Upper lobe of right lung (tissue), 1 donor: Measurements from ENCODE around the gene ERFE. TPM values are rescaled to one million over a fixed set of nuclear protein-coding genes. Genes with fewer than 3 reads are reported as not detected.
A peak's percentile ranks its signal among the peaks of the same experiment; 100 is the strongest.

Source experiments
- ATAC-seq: fragments of 200-7000 bp; cut with Tn5 transposase; one replicate; pipeline ENCODE4 v1.9.1; 2020; ENCODE audit warnings: mild to moderate bottlenecking, moderate library complexity
- DNase-seq: peaks from one replicate; pipeline ENCODE4 v3.0.0-alpha.2; 2020
- H3K27ac ChIP-seq: fragments of 200-600 bp; one replicate; pipeline ENCODE4 v1.8.0; 2022
- H3K27me3 ChIP-seq: fragments of 200-600 bp; one replicate; pipeline ENCODE4 v1.8.0; 2022; ENCODE audit warnings: mild to moderate bottlenecking
- H3K36me3 ChIP-seq: fragments of 200-600 bp; one replicate; pipeline ENCODE4 v1.8.0; 2022
- H3K4me1 ChIP-seq: fragments of 200-600 bp; one replicate; pipeline ENCODE4 v1.8.0; 2022
- H3K4me3 ChIP-seq: fragments of 200-600 bp; one replicate; pipeline ENCODE4 v1.8.0; 2022; ENCODE audit warnings: mild to moderate bottlenecking
- H3K9me3 ChIP-seq: fragments of 200-600 bp; one replicate; pipeline ENCODE4 v1.8.0; 2022
- CTCF ChIP-seq: fragments of 200-600 bp; IDR thresholded peaks from one replicate; pipeline ENCODE4 v1.8.0; 2022; ENCODE audit warnings: antibody characterized with exemption
- intact Hi-C: fragments of 100-400 bp; cut with DNase I; formaldehyde crosslinking; loops from one replicate; pipeline ENCODE4 v1.11.0; 2022
- total RNA-seq: library from RNA; stranded (reverse); fragmentation: NEBNext Ultra II Directional; extraction: Animal tissue kit (Norgen Biotek cat#: 25700); gene quantifications from one replicate; pipeline ENCODE4 v1.2.1, GENCODE V29; 2021
- donor health status: DM: no; HTN: yes; CAD: no; lungs with severe emphysema.

Gene ERFE
- total RNA-seq, 1 donor from 2014 or later: not detected

GRCh38 chr2:238171575-238172187 lies 12.9 kb downstream of the ERFE start:
- ATAC-seq: no peak
- H3K36me3 ChIP-seq: peaks cover 81% of the 10 kb centered on the region
- no peak for TF ChIP-seq CTCF
- H3K27me3 ChIP-seq: no peaks in the 10 kb centered on the region
- H3K4me1 ChIP-seq: peaks cover 19% of the 10 kb centered on the region
- H3K27ac ChIP-seq: no peak overlapping the region
- no peak overlapping the region for H3K4me3 ChIP-seq
- intact Hi-C loops: no loop called here
- peak; percentile 8 for DNase-seq
- no peaks in the 10 kb centered on the region for H3K9me3 ChIP-seq

- peaks cover 19% of the 10 kb centered on the region for H3K4me1 ChIP-seq
- H3K27me3 ChIP-seq: no peaks in the 10 kb centered on the region
- ATAC-seq: no peak
- H3K27ac ChIP-seq: no peak overlapping the region
- TF ChIP-seq CTCF: no peak
- H3K4me3 ChIP-seq: no peak overlapping the region
- intact Hi-C loops: no loop called here
- peaks cover 89% of the 10 kb centered on the region for H3K36me3 ChIP-seq
- peak; percentile 40 for DNase-seq
- no peaks in the 10 kb centered on the region for H3K9me3 ChIP-seq
These were observed 13.7 kb downstream of the ERFE start for GRCh38 chr2:238172439-238172838.

GRCh38 chr2:238173692-238174091 lies 14.9 kb downstream of the ERFE start:
- H3K4me3 ChIP-seq: no peak overlapping the region
- peaks cover 19% of the 10 kb centered on the region for H3K4me1 ChIP-seq
- intact Hi-C loops: no loop called here
- no peak overlapping the region for H3K27ac ChIP-seq
- DNase-seq (no peak), ATAC-seq (no peak)
- no peaks in the 10 kb centered on the region for H3K9me3 ChIP-seq
- H3K36me3 ChIP-seq: peaks cover 91% of the 10 kb centered on the region
- TF ChIP-seq CTCF: peak; percentile 9
- no peaks in the 10 kb centered on the region for H3K27me3 ChIP-seq

- ATAC-seq (no peak), DNase-seq (no peak)
- intact Hi-C loops: no loop called here
- no peak overlapping the region for H3K27ac ChIP-seq
- H3K9me3 ChIP-seq: no peaks in the 10 kb centered on the region
- H3K4me1 ChIP-seq: peaks cover 17% of the 10 kb centered on the region
- no peak overlapping the region for H3K4me3 ChIP-seq
- H3K27me3 ChIP-seq: no peaks in the 10 kb centered on the region
- H3K36me3 ChIP-seq: peaks cover 95% of the 10 kb centered on the region
- TF ChIP-seq CTCF: no peak
These were observed 15.5 kb downstream of the ERFE start for GRCh38 chr2:238174291-238174690.

GRCh38 chr2:238174701-238175100 lies 15.9 kb downstream of the ERFE start:
- intact Hi-C loops: no loop called here
- no peak overlapping the region for H3K4me3 ChIP-seq
- no peak for DNase-seq
- H3K27me3 ChIP-seq: no peaks in the 10 kb centered on the region
- no peaks in the 10 kb centered on the region for H3K9me3 ChIP-seq
- H3K36me3 ChIP-seq: peaks cover 96% of the 10 kb centered on the region
- peak; percentile 57 for ATAC-seq
- H3K4me1 ChIP-seq: peaks cover 13% of the 10 kb centered on the region
- no peak overlapping the region for H3K27ac ChIP-seq
- TF ChIP-seq CTCF: no peak

GRCh38 chr2:238176613-238177012 lies 17.8 kb downstream of the ERFE start:
- ATAC-seq (no peak), DNase-seq (no peak)
- H3K9me3 ChIP-seq: no peaks in the 10 kb centered on the region
- H3K36me3 ChIP-seq: peaks cover 96% of the 10 kb centered on the region
- H3K4me3 ChIP-seq: no peak overlapping the region
- intact Hi-C loops: no loop called here
- H3K27me3 ChIP-seq: no peaks in the 10 kb centered on the region
- H3K27ac ChIP-seq: no peak overlapping the region
- TF ChIP-seq CTCF: no peak
- H3K4me1 ChIP-seq: no peaks in the 10 kb centered on the region
